ENCODE measurements around the gene DNAH11.

DNA sequence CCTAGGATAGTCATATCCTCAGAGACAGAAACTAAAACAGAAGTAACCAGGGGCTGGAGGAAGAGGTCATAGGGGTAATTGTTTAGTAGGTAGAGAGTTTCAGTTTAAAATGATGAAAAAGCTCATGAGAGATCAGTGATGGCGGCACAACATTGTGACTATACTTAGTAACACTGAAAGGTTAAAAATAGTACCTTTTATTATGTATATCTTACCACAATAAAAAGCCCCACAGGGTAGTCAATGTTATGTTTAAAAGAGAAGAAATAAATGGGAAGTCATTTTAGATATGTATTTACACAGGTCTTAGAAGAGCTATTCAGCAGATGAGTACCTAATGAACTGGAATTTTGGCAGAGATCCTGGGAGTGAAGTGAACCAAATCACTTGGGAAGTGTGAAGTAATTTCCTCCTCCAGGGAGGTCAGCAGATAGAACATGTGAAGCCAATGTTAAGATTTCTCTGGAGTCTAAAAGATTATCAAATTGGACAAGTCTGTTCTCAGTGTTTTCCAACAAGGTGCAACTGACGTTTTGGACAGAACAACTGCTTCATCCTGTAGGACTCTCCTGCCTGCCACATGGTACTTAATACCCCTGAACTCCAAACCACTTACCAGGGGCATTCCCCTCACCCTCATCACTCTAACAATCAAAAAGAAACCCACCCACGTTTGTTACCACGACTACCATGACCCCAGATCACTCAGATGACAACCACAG, 396.5 kb downstream of the DNAH11 start:
- TF ChIP-seq, protein P1, sequence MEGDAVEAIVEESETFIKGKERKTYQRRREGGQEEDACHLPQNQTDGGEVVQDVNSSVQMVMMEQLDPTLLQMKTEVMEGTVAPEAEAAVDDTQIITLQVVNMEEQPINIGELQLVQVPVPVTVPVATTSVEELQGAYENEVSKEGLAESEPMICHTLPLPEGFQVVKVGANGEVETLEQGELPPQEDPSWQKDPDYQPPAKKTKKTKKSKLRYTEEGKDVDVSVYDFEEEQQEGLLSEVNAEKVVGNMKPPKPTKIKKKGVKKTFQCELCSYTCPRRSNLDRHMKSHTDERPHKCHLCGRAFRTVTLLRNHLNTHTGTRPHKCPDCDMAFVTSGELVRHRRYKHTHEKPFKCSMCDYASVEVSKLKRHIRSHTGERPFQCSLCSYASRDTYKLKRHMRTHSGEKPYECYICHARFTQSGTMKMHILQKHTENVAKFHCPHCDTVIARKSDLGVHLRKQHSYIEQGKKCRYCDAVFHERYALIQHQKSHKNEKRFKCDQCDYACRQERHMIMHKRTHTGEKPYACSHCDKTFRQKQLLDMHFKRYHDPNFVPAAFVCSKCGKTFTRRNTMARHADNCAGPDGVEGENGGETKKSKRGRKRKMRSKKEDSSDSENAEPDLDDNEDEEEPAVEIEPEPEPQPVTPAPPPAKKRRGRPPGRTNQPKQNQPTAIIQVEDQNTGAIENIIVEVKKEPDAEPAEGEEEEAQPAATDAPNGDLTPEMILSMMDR (IDR thresholded peaks at IDR 0.05), result no peak
- no peak for TF ChIP-seq EZH2 (IDR thresholded peaks at IDR 0.05)

Measured in neural progenitor cell (in vitro differentiated cells).